T-helper 1 cell treated with Interleukin-12 subunit alpha and Interleukin-12 subunit beta and Interleukin-4 antibody, amounts not matched to agents 30 μg/mL and 1 μg/mL, for 36 hours (primary cell): ENCODE results near the gene PYDC1.
A peak's percentile ranks its signal among the peaks of the same experiment; 100 is the strongest.

Experiments
- H3K27ac Mint-ChIP-seq: one replicate; pipeline ENCODE4 v1.8.0; 2021; ENCODE audit warnings: mild to moderate bottlenecking, mixed read lengths
- H3K27me3 Mint-ChIP-seq: one replicate; pipeline ENCODE4 v1.8.0; 2021; ENCODE audit warnings: low read depth, mixed read lengths
- H3K36me3 Mint-ChIP-seq: one replicate; pipeline ENCODE4 v1.8.0; 2021; ENCODE audit warnings: low read depth, mixed read lengths
- H3K4me1 Mint-ChIP-seq: one replicate; pipeline ENCODE4 v1.8.0; 2021; ENCODE audit warnings: low read depth, mixed read lengths
- H3K4me3 Mint-ChIP-seq: one replicate; pipeline ENCODE4 v1.8.0; 2021; ENCODE audit warnings: mild to moderate bottlenecking, moderate library complexity, mixed read lengths
- H3K9me3 Mint-ChIP-seq: one replicate; pipeline ENCODE4 v1.8.0; 2021; ENCODE audit warnings: mixed read lengths

PYDC1 gene

GRCh38 chr16:31242206-31242605 is 25.3 kb upstream of the PYDC1 start:
- Mint-ChIP-seq H3K27ac (no peak overlapping the region), H3K27me3 (no peaks in the 10 kb centered on the region), H3K36me3 (no peaks in the 10 kb centered on the region), H3K4me1 (no peaks in the 10 kb centered on the region), H3K9me3 (no peaks in the 10 kb centered on the region), H3K4me3 (no peak overlapping the region)

GRCh38 chr16:31238041-31238440 is 21.1 kb upstream of the PYDC1 start:
- Mint-ChIP-seq H3K4me3 (no peak overlapping the region), H3K9me3 (peaks cover 12% of the 10 kb centered on the region), H3K27me3 (no peaks in the 10 kb centered on the region), H3K4me1 (peaks cover 4% of the 10 kb centered on the region), H3K27ac (no peak overlapping the region), H3K36me3 (peaks cover 3% of the 10 kb centered on the region)

- H3K4me1 Mint-ChIP-seq: peaks cover 2% of the 10 kb centered on the region
- no peak overlapping the region for H3K4me3 Mint-ChIP-seq
Observed at GRCh38 chr16:31229501-31229900, 12.6 kb upstream of the PYDC1 start.

DNA sequence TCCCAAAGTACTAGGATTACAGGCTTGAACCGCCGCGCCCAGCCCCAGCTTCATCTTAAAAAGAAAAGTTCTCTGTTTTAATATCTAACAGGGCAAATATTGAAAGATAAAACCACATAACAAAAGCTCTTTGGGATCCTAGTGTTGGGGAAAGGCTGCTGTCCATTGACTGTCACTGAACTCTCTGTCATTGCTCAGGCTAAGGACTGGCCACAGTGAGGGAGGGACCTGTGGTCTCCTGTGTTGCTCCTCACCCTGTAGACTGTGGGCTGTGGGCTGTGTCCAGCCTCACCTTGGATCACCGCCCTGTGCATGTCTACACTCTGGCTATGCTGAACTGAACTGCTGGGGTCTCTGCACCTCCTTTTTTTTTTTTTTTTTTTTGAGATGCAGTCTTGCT is 11.3 kb upstream of the PYDC1 start:
- Mint-ChIP-seq H3K27ac (no peak overlapping the region), H3K9me3 (no peaks in the 10 kb centered on the region), H3K27me3 (no peaks in the 10 kb centered on the region), H3K4me1 (peaks cover 2% of the 10 kb centered on the region), H3K4me3 (no peak overlapping the region), H3K36me3 (no peaks in the 10 kb centered on the region)

More at GRCh38 chr16:31229501-31229900, 12.6 kb upstream of the PYDC1 start:
- Mint-ChIP-seq H3K36me3 (peaks cover 3% of the 10 kb centered on the region), H3K27me3 (no peaks in the 10 kb centered on the region), H3K27ac (no peak overlapping the region), H3K9me3 (peaks cover 5% of the 10 kb centered on the region)

DNA sequence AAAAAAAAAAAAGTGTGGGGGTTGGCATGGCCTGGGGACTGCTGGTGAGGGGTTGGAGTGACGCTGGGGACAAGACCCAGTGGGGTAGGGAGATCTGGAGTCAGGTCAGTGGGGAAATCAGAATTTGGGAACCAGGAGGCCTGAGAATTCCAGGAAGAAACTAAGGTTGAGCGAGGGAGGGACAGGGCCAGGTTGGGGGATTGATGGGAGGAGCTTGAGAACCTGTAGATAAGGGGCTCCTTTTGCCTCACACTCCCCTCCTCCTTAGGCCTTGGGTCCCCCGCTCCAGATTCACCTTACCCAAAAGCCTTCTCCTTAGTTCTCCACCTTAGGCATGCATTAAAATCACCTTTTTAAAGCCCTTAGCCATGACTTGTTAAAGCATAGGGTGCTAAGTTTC is 8.3 kb upstream of the PYDC1 start:
- Mint-ChIP-seq H3K36me3 (no peaks in the 10 kb centered on the region), H3K4me3 (no peak overlapping the region), H3K9me3 (no peaks in the 10 kb centered on the region), H3K4me1 (peaks cover 4% of the 10 kb centered on the region), H3K27ac (no peak overlapping the region), H3K27me3 (peaks cover 15% of the 10 kb centered on the region)

DNA sequence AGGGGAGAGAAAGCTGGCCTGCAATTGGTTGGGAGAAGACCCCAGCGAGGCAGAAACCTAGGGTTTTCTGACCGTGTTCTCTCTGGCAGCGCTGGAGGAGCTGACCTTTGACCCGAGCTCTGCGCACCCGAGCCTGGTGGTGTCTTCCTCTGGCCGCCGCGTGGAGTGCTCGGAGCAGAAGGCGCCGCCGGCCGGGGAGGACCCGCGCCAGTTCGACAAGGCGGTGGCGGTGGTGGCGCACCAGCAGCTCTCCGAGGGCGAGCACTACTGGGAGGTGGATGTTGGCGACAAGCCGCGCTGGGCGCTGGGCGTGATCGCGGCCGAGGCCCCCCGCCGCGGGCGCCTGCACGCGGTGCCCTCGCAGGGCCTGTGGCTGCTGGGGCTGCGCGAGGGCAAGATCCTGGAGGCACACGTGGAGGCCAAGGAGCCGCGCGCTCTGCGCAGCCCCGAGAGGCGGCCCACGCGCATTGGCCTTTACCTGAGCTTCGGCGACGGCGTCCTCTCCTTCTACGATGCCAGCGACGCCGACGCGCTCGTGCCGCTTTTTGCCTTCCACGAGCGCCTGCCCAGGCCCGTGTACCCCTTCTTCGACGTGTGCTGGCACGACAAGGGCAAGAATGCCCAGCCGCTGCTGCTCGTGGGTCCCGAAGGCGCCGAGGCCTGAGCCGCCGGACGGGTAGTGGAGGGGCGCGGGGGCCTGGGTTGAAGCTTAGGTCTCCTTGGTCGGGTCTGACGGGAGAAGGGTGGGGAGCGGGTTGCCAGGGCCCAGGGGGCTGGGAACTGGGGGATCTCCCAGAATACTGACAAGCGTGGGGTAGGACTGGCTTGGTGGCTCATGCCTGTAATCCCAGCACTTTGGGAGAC is 7.4 kb upstream of the PYDC1 start:
- Mint-ChIP-seq H3K27ac (no peak overlapping the region), H3K4me3 (no peak overlapping the region), H3K27me3 (peaks cover 15% of the 10 kb centered on the region), H3K36me3 (no peaks in the 10 kb centered on the region), H3K4me1 (peaks cover 4% of the 10 kb centered on the region), H3K9me3 (no peaks in the 10 kb centered on the region)

GRCh38 chr16:31223044-31223443 is 6.1 kb upstream of the PYDC1 start:
- Mint-ChIP-seq H3K4me1 (peaks cover 2% of the 10 kb centered on the region), H3K27me3 (peaks cover 27% of the 10 kb centered on the region), H3K9me3 (no peaks in the 10 kb centered on the region), H3K27ac (no peak overlapping the region), H3K4me3 (no peak overlapping the region), H3K36me3 (no peaks in the 10 kb centered on the region)

DNA sequence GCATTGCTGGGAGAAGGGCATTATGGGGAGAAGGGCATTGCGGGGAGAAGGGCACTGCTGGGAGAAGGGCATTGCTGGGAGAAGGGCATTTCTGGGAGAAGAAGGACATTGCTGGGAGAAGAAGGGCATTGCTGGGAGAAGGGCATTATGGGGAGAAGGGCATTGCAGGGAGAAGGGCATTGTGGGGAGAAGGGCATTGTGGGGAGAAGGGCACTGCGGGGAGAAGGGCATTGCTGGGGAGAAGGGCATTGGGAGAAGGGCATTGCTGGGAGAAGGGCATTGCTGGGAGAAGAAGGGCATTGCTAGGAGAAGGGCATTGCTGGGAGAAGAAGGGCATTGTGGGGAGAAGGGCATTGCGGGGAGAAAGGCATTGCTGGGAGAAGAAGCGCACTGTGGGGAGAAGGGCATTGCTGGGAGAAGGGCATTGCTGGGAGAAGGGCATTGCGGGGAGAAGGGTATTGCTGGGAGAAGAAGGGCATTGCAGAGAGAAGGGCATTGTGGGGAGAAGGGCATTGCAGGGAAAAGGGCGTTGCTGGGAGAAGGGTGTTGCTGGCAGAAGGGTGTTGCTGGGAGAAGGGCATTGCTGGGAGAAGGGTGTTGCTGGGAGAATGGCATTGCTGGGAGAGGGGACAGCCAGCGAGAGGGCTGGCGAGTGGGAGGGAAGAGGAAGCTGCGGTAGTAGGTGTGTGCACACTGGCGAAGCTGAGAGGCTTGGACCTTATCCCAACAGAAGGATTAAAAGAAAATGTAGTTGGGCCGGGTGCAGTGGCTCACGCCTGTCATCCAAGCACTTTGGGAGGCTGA is 4.6 kb upstream of the PYDC1 start:
- H3K4me1 Mint-ChIP-seq: peaks cover 7% of the 10 kb centered on the region
- H3K4me3 Mint-ChIP-seq: no peak overlapping the region
- H3K36me3 Mint-ChIP-seq: no peaks in the 10 kb centered on the region
- no peak overlapping the region for H3K27ac Mint-ChIP-seq
- no peaks in the 10 kb centered on the region for H3K9me3 Mint-ChIP-seq
- peaks cover 40% of the 10 kb centered on the region for H3K27me3 Mint-ChIP-seq

DNA sequence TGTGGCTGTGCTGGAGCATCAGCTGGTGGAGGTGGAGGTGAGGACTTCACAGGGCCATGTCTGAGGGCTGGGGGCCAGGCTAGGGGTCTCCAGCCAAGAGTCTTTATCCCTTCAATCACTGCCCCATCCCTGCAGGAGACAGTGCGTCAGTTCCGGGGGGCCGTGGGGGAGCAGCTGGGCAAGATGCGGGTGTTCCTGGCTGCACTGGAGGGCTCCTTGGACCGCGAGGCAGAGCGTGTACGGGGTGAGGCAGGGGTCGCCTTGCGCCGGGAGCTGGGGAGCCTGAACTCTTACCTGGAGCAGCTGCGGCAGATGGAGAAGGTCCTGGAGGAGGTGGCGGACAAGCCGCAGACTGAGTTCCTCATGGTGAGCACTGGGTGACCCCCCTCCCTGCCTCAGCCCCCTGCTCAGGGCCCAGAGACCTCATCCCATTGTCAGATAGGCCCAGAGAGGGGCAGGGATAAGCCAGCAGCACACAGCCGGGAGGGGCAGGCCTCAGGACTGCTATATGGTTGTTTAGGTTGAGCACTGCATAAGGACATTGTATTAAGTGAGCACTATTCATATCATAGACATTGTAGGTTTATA is 2.3 kb upstream of the PYDC1 start:
- H3K27me3 Mint-ChIP-seq: peaks cover 51% of the 10 kb centered on the region
- no peak overlapping the region for H3K27ac Mint-ChIP-seq
- peaks cover 13% of the 10 kb centered on the region for H3K4me1 Mint-ChIP-seq
- no peak overlapping the region for H3K4me3 Mint-ChIP-seq
- H3K9me3 Mint-ChIP-seq: no peaks in the 10 kb centered on the region
- H3K36me3 Mint-ChIP-seq: no peaks in the 10 kb centered on the region

GRCh38 chr16:31217136-31217530 is 198 bp upstream of the PYDC1 start:
- no peaks in the 10 kb centered on the region for H3K36me3 Mint-ChIP-seq
- H3K27me3 Mint-ChIP-seq: peaks cover 54% of the 10 kb centered on the region
- no peak overlapping the region for H3K27ac Mint-ChIP-seq
- H3K4me3 Mint-ChIP-seq: peak overlapping the region; percentile 73
- no peaks in the 10 kb centered on the region for H3K9me3 Mint-ChIP-seq
- peaks cover 16% of the 10 kb centered on the region for H3K4me1 Mint-ChIP-seq

DNA sequence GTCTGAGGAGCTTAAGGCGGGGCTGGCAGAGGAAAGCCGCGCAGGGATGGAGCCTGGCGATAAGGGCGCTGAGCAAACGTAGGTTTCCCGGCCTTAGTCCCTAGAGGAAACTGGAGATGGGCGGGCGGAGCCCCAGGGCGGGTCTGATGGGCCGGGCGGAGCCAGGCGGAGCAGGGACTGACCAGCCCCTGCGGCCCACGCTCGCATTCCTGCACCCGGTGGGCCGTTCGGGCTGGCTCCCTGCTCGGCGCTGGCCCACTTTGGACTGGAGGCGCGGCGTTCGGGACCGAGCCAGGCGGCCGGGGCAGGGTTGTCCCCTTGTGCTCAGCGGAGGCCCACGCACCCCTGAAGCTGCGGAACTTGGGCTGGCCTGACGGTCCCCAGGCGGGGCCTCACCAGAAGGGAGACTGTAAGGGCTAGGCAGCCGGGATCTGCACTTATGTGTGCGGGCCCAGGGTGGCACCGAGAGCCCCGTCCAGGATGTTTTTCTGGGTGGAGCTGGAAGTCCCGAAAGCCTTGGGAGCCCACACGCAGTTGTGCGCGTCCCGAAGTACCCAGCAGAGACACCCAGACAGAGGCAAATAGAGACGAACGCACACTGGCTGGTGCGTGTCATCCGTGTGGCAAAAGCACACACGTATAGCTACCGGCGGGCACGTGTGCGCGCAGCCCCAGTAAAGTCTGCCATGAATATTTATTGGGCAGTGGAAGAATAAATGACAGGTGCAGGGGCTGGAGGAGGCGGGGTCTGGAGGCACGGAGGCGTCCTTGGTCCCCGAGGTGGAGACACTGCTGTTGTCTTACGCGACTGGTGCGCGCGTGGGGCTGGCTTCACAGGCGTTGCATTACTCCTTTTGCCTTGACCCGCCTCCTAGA is 1.4 kb downstream of the PYDC1 start:
- Mint-ChIP-seq H3K4me3 (peak overlapping the region; percentile 82), H3K27me3 (peaks cover 40% of the 10 kb centered on the region), H3K36me3 (no peaks in the 10 kb centered on the region), H3K27ac (no peak overlapping the region), H3K9me3 (no peaks in the 10 kb centered on the region), H3K4me1 (peaks cover 20% of the 10 kb centered on the region)

GRCh38 chr16:31214708-31215286 is 2.1 kb downstream of the PYDC1 start:
- H3K9me3 Mint-ChIP-seq: no peaks in the 10 kb centered on the region
- H3K4me3 Mint-ChIP-seq: peak overlapping the region; percentile 35
- H3K4me1 Mint-ChIP-seq: peaks cover 23% of the 10 kb centered on the region
- no peaks in the 10 kb centered on the region for H3K36me3 Mint-ChIP-seq
- H3K27me3 Mint-ChIP-seq: peaks cover 40% of the 10 kb centered on the region
- H3K27ac Mint-ChIP-seq: no peak overlapping the region

DNA sequence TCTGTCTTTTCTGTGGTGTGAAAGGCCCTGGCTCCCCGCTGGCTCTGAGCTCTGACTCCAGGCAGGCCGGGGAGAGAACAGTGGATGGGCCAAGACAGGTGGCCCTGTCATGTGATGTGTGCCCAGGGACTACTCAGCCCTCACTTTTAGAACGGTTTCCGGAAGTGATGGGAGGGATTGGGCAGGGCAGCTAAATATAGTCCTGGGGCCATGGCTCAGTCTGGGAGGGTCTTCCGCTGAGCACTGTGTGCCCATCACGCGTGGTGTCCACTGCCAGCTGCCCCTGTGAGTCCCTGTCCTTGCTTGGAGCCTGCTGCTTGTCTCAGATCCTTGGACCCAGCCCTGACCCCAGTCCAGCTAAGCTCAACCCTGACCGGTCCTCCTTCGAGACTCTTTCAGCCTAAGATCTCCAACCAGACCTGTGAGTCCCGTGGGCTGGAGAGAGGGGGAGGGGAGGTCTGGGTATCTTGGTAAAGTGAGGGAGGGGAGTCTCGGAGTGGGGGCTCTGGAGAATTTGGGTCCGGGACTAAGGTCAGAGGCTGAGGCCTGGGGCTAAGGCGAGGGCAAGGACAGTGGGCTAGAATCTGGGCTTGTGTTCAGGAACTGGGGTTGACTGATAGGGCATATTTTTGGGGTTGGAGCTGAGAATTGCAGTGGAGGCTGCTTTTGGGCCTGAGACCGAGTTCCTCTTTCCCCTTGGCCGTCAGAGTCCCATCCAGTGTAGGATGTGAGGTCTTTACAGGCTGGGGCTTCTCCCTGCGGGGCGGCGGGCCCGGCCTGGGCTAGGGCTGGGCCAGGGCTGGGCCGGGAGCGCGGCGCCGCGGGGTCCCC is 2.8 kb downstream of the PYDC1 start, which contains the start of gene TRIM72:
Gene TRIM72 (plus strand): TSS at position 243 of the 831 bp plus-strand sequence. CDS start 620 bp downstream, outside the sequence.
- no peak within 1 kb of the TSS for H3K27ac Mint-ChIP-seq
- peaks cover 37% of the 10 kb centered on the region for H3K27me3 Mint-ChIP-seq
- no peak within 1 kb of the TSS for H3K4me3 Mint-ChIP-seq
- no peaks in the 10 kb centered on the region for H3K36me3 Mint-ChIP-seq
- H3K9me3 Mint-ChIP-seq: no peaks in the 10 kb centered on the region
- H3K4me1 Mint-ChIP-seq: peaks cover 23% of the 10 kb centered on the region
